ENCODE data around the gene FBLL1. TPM values are rescaled to one million over a fixed set of nuclear protein-coding genes. Genes with fewer than 3 reads are reported as not detected.

FBLL1 gene
- total and polyA plus RNA-seq, 9 of the 15 experiments (the other 6 are each of a cell fraction or from before 2014, with no cell fraction given) = not detected

DNA sequence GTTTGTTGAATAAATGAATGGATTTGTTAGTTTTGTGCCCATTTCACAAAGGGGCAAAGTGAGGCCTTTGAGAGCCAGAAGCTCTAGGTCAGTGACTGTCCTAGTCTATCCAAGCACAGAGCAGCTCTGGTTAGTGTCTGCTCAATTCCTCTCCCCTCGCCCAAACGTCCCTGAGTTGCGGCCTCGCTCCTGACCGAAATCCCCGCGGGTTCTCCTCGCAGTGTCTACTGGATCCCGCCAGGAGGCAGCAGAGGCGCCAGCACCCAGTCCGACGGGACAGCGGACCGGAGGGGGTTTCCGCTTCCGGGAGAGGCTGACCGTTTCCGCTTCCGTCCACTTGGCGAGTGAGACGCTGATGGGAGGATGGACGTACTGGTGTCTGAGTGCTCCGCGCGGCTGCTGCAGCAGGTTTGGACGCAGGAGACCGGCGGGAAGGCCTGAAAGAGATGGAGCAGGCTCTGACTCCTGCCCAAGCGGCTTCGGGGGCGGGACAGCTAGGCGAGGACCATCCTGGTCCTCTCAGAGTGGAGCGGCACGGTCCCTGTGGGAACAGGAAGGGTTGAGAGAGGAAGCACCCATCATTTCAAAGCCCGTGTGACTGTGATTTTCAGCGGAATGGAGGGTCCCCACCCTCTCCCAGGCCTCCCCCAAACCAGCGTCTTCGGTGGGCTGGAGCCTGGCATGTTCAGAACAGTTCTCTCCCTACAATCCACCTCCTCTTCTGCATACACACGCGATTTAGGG, 42.8 kb upstream of the FBLL1 start, which contains the start of gene RARS1 (continued):
- TF ChIP-seq NR2C2 (CRISPR knock-in tag; IDR thresholded peaks at IDR 0.05) (no peak), NR2C2 (tag; IDR thresholded peaks at IDR 0.05) (peak; percentile 51; the same call in 1 of the 2 replicates), ATF7 (IDR thresholded peaks at IDR 0.05) (peak; percentile 60; the same call in 1 of the 2 replicates), ZBTB17 (CRISPR knock-in tag; IDR thresholded peaks at IDR 0.05) (no peak), ZNF507 (tag; conservative IDR thresholded peaks at IDR 0.05) (no peak), SIX5 (IDR thresholded peaks at IDR 0.05; ENCODE audit: borderline replicate concordance in 1 of 2, insufficient read depth in 1 of 2, low read depth in 1 of 2, low read length in 2 of 2) (peak; percentile 16 to 39; a peak in 3 of 4 replicates), SMC3 (conservative IDR thresholded peaks at IDR 0.05; ENCODE audit: insufficient read depth, low read depth, low read length) (peak; percentile 68; the same call in 1 of the 2 replicates), NBN (IDR thresholded peaks at IDR 0.05; ENCODE audit: low read depth) (no peak), HLTF (IDR thresholded peaks at IDR 0.05) (0 out of 2 replicates have a peak, but pooled peaks have one; percentile 17), CXXC5 (CRISPR knock-in tag; IDR thresholded peaks at IDR 0.05) (peak; percentile 58), HIVEP1 (CRISPR knock-in tag; IDR thresholded peaks at IDR 0.05) (no peak)
- TF ChIP-seq, protein P1, sequence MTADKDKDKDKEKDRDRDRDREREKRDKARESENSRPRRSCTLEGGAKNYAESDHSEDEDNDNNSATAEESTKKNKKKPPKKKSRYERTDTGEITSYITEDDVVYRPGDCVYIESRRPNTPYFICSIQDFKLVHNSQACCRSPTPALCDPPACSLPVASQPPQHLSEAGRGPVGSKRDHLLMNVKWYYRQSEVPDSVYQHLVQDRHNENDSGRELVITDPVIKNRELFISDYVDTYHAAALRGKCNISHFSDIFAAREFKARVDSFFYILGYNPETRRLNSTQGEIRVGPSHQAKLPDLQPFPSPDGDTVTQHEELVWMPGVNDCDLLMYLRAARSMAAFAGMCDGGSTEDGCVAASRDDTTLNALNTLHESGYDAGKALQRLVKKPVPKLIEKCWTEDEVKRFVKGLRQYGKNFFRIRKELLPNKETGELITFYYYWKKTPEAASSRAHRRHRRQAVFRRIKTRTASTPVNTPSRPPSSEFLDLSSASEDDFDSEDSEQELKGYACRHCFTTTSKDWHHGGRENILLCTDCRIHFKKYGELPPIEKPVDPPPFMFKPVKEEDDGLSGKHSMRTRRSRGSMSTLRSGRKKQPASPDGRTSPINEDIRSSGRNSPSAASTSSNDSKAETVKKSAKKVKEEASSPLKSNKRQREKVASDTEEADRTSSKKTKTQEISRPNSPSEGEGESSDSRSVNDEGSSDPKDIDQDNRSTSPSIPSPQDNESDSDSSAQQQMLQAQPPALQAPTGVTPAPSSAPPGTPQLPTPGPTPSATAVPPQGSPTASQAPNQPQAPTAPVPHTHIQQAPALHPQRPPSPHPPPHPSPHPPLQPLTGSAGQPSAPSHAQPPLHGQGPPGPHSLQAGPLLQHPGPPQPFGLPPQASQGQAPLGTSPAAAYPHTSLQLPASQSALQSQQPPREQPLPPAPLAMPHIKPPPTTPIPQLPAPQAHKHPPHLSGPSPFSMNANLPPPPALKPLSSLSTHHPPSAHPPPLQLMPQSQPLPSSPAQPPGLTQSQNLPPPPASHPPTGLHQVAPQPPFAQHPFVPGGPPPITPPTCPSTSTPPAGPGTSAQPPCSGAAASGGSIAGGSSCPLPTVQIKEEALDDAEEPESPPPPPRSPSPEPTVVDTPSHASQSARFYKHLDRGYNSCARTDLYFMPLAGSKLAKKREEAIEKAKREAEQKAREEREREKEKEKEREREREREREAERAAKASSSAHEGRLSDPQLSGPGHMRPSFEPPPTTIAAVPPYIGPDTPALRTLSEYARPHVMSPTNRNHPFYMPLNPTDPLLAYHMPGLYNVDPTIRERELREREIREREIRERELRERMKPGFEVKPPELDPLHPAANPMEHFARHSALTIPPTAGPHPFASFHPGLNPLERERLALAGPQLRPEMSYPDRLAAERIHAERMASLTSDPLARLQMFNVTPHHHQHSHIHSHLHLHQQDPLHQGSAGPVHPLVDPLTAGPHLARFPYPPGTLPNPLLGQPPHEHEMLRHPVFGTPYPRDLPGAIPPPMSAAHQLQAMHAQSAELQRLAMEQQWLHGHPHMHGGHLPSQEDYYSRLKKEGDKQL (CRISPR knock-in tag; IDR thresholded peaks at IDR 0.05; ENCODE audit: borderline replicate concordance) = no peak
- TF ChIP-seq, protein P2, sequence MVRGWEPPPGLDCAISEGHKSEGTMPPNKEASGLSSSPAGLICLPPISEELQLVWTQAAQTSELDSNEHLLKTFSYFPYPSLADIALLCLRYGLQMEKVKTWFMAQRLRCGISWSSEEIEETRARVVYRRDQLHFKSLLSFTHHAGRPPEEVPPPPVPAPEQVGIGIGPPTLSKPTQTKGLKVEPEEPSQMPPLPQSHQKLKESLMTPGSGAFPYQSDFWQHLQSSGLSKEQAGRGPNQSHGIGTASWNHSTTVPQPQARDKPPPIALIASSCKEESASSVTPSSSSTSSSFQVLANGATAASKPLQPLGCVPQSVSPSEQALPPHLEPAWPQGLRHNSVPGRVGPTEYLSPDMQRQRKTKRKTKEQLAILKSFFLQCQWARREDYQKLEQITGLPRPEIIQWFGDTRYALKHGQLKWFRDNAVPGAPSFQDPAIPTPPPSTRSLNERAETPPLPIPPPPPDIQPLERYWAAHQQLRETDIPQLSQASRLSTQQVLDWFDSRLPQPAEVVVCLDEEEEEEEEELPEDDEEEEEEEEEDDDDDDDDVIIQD (CRISPR knock-in tag; IDR thresholded peaks at IDR 0.05) = no peak
- TF ChIP-seq, protein P3, sequence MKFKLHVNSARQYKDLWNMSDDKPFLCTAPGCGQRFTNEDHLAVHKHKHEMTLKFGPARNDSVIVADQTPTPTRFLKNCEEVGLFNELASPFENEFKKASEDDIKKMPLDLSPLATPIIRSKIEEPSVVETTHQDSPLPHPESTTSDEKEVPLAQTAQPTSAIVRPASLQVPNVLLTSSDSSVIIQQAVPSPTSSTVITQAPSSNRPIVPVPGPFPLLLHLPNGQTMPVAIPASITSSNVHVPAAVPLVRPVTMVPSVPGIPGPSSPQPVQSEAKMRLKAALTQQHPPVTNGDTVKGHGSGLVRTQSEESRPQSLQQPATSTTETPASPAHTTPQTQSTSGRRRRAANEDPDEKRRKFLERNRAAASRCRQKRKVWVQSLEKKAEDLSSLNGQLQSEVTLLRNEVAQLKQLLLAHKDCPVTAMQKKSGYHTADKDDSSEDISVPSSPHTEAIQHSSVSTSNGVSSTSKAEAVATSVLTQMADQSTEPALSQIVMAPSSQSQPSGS (CRISPR knock-in tag; IDR thresholded peaks at IDR 0.05) = no peak
- TF ChIP-seq, protein P4, sequence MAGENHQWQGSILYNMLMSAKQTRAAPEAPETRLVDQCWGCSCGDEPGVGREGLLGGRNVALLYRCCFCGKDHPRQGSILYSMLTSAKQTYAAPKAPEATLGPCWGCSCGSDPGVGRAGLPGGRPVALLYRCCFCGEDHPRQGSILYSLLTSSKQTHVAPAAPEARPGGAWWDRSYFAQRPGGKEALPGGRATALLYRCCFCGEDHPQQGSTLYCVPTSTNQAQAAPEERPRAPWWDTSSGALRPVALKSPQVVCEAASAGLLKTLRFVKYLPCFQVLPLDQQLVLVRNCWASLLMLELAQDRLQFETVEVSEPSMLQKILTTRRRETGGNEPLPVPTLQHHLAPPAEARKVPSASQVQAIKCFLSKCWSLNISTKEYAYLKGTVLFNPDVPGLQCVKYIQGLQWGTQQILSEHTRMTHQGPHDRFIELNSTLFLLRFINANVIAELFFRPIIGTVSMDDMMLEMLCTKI (IDR thresholded peaks at IDR 0.05; ENCODE audit: partially characterized antibody) = no peak
- TF ChIP-seq, protein P5, sequence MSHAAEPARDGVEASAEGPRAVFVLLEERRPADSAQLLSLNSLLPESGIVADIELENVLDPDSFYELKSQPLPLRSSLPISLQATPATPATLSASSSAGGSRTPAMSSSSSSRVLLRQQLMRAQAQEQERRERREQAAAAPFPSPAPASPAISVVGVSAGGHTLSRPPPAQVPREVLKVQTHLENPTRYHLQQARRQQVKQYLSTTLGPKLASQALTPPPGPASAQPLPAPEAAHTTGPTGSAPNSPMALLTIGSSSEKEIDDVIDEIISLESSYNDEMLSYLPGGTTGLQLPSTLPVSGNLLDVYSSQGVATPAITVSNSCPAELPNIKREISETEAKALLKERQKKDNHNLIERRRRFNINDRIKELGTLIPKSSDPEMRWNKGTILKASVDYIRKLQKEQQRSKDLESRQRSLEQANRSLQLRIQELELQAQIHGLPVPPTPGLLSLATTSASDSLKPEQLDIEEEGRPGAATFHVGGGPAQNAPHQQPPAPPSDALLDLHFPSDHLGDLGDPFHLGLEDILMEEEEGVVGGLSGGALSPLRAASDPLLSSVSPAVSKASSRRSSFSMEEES (CRISPR knock-in tag; IDR thresholded peaks at IDR 0.05) = no peak

All from K562 (cell line).